ENCODE measurements around the gene GPR31. TPM values are rescaled to one million over a fixed set of nuclear protein-coding genes. Genes with fewer than 3 reads are reported as not detected.

Gene GPR31
- total and polyA plus RNA-seq, 9 of the 15 experiments (the other 6 are each of a cell fraction or from before 2014, with no cell fraction given): not detected

DNA sequence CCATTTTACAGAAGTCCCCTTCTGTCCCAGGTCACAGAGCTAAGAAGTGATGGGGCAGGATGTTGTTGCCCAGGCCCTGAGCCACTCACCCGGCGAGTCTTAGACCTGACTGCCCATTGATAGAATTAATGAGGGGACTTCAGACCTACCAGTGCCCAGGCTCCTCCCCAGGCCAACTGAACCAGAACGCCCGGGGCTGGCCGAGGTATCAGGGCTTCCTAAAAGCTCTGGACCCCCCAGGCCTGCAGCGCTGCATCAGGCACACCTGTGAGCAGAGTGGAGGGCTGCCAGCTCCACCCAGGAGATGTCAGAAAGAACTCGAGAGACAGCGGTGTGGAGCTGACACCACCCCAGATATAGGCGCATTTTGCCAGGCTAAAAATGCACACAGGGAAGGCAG lies 3.5 kb downstream of the GPR31 start:
- in situ Hi-C loops (cut with MboI): no loop called here
- Histone ChIP-seq H2AFZ (ENCODE audit: low read depth, low read length) (no peak overlapping the region), H3K4me3 (no peak overlapping the region), H3K27ac (ENCODE audit: extremely low read depth, low read depth, low read length) (no peak overlapping the region), H4K20me1 (replicated peaks; ENCODE audit: control insufficient read depth, insufficient read depth, low read length) (no peaks in the 10 kb centered on the region; the same call in 1 of the 2 replicates), H3K4me2 (ENCODE audit: insufficient read depth, low read length) (no peak overlapping the region), H3K79me2 (ENCODE audit: control insufficient read depth, insufficient read depth, low read length) (no peaks in the 10 kb centered on the region), H3K9me3 (replicated peaks; ENCODE audit: control insufficient read depth, insufficient read depth, low read depth, low read length) (no peaks in the 10 kb centered on the region), H3K36me3 (ENCODE audit: control insufficient read depth, insufficient read depth, low read length) (no peaks in the 10 kb centered on the region), H3K4me1 (replicated peaks in 1 of 2; ENCODE audit: control insufficient read depth in 2 of 2, insufficient read depth in 2 of 2, low read length in 2 of 2) (peaks cover 0 to 5% of the 10 kb centered on the region in 2 experiments; a peak in 1 of 5 replicates), H3K9ac (ENCODE audit: insufficient read depth in 1 of 2, low read depth in 2 of 2, low read length in 2 of 2) (no peak overlapping the region), H3K27me3 (ENCODE audit: control insufficient read depth in 2 of 2, insufficient read depth in 2 of 2, low read length in 2 of 2) (peaks cover 68 to 73% of the 10 kb centered on the region in 2 experiments), H3K9me1 (ENCODE audit: control insufficient read depth, insufficient read depth, low read length) (no peaks in the 10 kb centered on the region)
- FAIRE-seq: no peak
- DNase-seq (ENCODE audit: extremely low read depth in 1 of 4, low spot score in 3 of 4): no peak
- TF ChIP-seq HNRNPUL1 (IDR thresholded peaks at IDR 0.05; ENCODE audit: low read length) (no peak), TCF7L2 (IDR thresholded peaks at IDR 0.05; ENCODE audit: low read depth, low read length) (no peak), MCM7 (IDR thresholded peaks at IDR 0.05) (no peak), ZNF551 (CRISPR knock-in tag; IDR thresholded peaks at IDR 0.05) (no peak), TEAD1 (CRISPR knock-in tag; IDR thresholded peaks at IDR 0.05) (no peak), MTA2 (IDR thresholded peaks at IDR 0.05; ENCODE audit: low read depth) (no peak), EZH2 (IDR thresholded peaks at IDR 0.05; ENCODE audit: borderline replicate concordance, low read depth, low read length) (no peak), EP400 (IDR thresholded peaks at IDR 0.05) (no peak), DIDO1 (tag; IDR thresholded peaks at IDR 0.05; ENCODE audit: low read depth) (no peak), ZZZ3 (IDR thresholded peaks at IDR 0.05) (no peak)
- TF ChIP-seq, protein P1, sequence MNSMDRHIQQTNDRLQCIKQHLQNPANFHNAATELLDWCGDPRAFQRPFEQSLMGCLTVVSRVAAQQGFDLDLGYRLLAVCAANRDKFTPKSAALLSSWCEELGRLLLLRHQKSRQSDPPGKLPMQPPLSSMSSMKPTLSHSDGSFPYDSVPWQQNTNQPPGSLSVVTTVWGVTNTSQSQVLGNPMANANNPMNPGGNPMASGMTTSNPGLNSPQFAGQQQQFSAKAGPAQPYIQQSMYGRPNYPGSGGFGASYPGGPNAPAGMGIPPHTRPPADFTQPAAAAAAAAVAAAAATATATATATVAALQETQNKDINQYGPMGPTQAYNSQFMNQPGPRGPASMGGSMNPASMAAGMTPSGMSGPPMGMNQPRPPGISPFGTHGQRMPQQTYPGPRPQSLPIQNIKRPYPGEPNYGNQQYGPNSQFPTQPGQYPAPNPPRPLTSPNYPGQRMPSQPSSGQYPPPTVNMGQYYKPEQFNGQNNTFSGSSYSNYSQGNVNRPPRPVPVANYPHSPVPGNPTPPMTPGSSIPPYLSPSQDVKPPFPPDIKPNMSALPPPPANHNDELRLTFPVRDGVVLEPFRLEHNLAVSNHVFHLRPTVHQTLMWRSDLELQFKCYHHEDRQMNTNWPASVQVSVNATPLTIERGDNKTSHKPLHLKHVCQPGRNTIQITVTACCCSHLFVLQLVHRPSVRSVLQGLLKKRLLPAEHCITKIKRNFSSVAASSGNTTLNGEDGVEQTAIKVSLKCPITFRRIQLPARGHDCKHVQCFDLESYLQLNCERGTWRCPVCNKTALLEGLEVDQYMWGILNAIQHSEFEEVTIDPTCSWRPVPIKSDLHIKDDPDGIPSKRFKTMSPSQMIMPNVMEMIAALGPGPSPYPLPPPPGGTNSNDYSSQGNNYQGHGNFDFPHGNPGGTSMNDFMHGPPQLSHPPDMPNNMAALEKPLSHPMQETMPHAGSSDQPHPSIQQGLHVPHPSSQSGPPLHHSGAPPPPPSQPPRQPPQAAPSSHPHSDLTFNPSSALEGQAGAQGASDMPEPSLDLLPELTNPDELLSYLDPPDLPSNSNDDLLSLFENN (IDR thresholded peaks at IDR 0.05; ENCODE audit: low read depth in 2 of 2, low read length in 2 of 2): no peak
- TF ChIP-seq, protein P2, sequence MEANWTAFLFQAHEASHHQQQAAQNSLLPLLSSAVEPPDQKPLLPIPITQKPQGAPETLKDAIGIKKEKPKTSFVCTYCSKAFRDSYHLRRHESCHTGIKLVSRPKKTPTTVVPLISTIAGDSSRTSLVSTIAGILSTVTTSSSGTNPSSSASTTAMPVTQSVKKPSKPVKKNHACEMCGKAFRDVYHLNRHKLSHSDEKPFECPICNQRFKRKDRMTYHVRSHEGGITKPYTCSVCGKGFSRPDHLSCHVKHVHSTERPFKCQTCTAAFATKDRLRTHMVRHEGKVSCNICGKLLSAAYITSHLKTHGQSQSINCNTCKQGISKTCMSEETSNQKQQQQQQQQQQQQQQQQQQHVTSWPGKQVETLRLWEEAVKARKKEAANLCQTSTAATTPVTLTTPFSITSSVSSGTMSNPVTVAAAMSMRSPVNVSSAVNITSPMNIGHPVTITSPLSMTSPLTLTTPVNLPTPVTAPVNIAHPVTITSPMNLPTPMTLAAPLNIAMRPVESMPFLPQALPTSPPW (CRISPR knock-in tag; IDR thresholded peaks at IDR 0.05): no peak
- TF ChIP-seq, protein P3, sequence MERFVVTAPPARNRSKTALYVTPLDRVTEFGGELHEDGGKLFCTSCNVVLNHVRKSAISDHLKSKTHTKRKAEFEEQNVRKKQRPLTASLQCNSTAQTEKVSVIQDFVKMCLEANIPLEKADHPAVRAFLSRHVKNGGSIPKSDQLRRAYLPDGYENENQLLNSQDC (CRISPR knock-in tag; IDR thresholded peaks at IDR 0.05): no peak
- intact Hi-C loops (cut with micrococcal nuclease): no loop called here
- CTCF ChIA-PET (ENCODE audit: low intra/inter-chr PET ratio): no interaction called here
- POLR2A ChIA-PET: no interaction called here
- ATAC-seq: no peak
- no TSS peak for BruUV-seq (replicated peaks)
- under 1% methylated on average over 9 of the region's 9 CpGs for WGBS (ENCODE audit: insufficient coverage, low coverage, missing lambda C conversion rate)

Measured in K562 (cell line).